Putamen (tissue), 1 donor: ENCODE data around the gene INAFM2.

Experiments
- DNase-seq: peaks from one replicate; pipeline ENCODE4 v3.0.0-alpha.2; 2016; ENCODE audit warnings: low spot score

Gene INAFM2

DNA sequence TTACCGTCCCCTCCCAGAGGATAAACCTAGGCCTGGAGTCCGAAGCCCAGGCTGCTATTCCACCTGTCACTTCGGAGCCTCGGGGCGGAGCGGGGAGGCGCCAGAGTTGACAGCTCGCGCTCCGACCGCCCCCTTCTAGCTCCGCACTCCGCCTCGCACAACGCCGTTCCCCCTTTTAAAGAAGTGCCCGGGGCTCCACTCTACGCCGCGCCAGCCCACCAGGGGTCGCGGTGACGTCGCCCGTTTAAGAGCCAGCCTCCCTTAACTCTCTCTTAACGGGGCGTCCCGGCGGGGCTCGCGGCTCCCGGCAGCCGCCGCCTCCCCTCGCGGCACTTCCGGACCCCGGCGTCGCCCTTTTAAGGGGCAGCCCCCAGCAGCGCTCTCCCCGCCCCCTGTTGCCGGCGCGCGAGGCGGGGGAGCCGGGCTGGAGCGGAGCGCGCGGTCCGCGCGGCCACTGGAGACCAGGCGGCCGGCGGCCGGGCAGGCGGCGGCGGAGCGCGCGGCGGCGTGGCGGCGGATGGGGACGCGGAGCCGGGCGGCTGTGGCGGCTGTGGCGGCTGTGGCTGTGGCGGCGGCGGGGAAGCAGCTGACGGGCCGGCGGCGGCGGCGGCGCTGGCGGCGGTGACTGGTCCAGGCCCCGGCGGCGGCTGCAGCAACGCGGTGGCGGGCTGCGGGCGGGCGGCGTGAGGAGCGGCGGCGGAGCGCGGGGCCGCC lies at the start of gene INAFM2:
INAFM2 (plus strand) TSS at position 454 of the 714 bp plus-strand sequence. CDS start 364 bp downstream, outside the sequence.
- peak; percentile 90 for DNase-seq

DNA sequence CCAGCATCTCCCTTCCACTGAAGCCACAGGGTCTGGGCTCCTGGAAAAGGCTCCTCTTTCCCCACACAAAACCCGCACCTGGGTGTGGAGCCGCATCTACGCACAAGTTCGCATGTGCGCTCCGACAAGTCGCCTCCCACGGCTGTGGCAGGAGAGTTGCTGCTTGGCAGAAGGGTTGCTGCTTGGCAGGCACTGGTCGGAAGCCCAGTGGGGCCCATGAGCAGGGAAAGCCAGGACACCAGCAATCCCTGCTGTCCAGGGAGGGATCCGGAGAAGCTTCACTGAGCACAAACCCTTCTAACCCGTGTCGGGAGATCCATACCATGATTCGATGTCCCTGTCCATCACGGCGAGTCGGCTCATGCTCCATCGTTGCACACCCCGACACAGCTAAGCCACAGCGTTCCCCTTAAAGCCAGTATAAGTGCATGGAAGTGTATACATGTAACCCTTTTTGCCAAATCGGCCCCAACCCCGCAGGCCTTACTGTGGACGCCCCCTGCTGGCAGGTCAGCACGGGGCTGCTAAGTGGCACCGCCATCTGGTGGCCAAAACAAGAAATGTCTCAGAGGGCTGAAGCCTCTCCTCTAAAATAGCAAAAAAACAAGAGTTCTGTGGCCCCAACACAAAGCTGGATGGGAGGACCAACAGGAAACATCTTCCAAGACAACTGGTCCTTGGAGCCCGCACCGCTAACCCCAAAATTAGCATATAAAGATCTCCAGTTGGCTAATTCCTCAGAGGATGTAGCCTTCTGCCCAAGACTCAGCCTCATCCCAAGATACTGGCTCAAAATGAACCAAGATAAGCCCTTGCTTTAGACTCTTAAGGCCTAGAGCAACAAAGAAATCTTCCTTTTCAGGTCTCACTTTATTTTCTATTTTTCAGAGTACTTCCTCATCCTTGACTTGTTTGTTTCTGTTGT lies 48.9 kb upstream of the INAFM2 start:
- peak; percentile 73 for DNase-seq

DNA sequence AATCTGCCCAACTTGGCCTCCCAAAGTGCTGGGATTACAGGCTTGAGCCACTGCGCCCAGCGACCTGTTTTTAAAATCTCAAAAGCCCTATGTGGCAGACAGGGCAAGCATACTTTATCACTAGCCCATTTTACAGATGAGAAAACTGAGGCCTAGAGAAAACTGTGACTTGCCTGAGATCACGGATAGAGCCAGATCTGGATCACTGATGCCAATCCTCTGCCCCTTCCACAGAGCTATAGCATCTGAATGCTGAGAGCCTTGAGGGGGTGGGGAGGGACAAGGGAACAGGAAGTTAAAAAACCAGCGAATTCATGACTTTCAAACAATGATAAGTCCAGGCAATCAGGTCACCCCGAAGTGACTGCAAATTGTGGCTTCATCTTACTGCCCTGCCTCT lies 48.0 kb upstream of the INAFM2 start:
- no peak for DNase-seq

DNA sequence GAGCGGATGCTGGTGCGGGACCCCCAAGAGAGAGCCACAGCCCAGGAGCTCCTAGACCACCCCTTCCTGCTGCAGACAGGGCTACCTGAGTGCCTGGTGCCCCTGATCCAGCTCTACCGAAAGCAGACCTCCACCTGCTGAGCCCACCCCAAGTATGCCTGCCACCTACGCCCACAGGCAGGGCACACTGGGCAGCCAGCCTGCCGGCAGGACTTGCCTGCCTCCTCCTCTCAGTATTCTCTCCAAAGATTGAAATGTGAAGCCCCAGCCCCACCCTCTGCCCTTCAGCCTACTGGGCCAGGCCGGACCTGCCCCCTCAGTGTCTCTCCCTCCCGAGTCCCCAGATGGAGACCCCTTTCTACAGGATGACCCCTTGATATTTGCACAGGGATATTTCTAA lies 47.5 kb upstream of the INAFM2 start:
- DNase-seq: no peak

DNA sequence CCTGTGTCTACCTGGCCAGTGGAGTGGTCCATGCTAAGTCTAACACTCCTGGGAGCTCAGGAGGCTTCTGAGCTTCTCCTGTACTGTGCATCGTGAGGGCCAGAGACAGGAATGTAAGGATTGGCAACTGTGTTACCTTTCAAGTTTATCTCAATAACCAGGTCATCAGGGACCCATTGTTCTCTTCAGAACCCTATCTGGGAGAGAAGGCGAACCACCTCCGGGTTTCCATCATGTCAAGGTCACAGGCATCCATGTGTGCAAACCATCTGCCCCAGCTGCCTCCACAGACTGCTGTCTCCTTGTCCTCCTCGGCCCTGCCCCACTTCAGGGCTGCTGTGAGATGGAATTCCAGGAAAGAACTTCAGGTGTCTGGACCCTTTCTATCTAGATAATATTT lies 46.6 kb upstream of the INAFM2 start:
- DNase-seq: no peak

DNA sequence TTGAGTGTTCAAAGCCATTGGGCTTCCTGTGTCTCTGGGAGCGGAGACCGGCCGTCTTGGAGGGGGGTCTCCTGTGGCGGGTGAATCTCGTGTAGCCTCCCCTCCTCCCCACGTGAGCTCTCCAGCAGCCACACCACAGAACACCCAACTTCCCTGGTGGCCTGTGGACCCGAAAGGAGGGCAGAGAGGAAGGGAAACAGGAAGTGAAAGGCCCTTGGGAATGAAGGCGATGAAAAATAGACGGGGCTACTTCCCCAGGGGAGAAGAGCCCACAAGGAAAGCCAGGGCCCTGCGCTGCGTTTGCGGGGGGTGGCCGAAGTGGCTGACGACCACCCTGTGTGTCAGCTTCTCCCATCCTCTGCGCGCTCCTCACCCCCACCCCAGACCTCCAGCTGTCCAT lies 46.0 kb upstream of the INAFM2 start:
- DNase-seq: no peak

DNA sequence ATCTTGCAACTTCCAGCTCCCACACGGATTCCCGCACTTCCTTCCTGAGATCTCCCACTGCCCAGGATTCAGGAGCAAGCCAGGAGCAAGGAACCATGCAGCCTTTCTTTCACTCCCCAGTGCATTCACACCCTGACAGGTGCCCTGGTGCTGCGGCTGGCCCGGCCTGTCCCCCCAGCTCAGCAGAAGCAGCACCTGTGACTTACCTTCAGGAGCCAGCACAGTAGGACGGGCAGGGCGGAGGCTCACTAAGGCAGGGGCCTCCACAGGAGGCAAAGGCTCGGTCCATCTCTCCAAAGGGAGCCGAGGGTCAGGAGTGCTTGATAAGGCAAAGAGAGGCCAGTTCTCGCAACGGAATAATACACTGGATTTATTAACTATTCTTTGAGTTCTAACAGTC lies 45.5 kb upstream of the INAFM2 start:
- DNase-seq: no peak

DNA sequence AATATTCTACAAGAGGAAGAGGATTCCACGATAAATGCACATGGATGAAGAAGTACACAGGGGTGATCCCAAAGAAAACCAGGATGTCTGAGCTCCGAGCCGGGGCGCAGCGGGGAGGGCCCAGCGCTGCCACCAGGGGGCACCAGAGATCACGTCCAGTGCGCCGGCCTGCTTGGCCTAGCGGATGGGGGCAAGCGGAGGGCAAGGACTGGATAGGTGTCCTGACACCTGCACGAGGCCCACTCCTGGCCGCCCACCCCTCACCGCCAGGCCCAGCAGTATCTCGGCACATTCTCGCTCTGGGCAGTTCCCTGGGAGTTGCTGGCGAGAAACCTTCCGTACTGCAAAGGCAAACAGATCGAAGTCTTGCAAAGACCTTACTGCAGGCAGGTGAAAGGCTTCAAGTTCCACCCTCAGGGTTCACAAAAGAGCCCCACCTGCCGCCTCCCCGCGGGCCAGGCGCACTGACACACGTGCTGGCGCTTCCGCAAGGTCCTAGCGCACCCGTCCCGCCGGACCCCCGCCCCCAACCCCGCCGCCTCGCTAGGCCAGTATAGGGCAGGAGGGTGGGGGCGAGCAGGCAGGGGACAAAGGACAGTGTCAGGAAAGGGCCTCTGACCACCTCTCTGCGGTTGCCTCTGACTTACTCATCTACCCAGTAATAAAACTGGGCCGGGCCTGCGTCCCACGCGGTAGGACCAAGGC lies 43.9 kb upstream of the INAFM2 start:
- DNase-seq: no peak

DNA sequence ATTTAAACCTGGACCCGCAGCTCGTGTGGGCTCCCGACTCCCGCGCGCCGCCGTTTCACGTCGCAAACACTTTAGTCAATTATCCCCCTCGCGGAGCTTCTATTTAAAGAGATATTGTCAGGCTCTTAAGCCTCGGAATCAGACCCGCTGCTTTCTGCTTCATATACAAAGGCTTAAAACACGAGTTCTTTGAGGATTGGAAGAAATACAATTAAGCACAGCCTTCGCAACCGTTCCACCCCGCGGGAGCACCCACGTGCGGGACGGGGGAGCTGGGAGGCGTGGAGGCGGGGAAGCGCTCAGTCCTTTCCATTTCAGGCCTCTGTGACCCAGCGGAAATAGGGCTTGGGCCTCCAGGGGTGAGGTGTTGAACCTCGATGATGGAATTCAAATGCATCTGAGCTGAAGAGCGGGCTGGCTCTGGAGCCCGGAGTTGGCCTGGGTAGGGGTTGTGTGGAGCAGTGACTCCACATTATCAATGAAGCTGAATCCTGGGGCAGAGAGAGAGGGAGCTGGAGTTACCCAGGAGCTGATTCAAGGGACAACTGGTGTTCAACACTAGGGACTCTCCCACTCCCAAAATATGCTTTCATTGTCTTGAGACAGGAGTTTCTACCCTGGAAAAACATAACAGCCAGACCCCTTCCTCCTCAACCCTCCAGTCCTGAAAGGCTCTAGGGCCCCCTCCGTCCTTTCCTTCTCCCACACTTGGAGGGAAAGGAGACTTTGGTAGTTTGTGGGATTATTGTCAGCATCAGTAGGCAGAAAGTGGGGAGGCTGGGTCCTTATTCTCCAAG lies 43.0 kb upstream of the INAFM2 start:
- no peak for DNase-seq

DNA sequence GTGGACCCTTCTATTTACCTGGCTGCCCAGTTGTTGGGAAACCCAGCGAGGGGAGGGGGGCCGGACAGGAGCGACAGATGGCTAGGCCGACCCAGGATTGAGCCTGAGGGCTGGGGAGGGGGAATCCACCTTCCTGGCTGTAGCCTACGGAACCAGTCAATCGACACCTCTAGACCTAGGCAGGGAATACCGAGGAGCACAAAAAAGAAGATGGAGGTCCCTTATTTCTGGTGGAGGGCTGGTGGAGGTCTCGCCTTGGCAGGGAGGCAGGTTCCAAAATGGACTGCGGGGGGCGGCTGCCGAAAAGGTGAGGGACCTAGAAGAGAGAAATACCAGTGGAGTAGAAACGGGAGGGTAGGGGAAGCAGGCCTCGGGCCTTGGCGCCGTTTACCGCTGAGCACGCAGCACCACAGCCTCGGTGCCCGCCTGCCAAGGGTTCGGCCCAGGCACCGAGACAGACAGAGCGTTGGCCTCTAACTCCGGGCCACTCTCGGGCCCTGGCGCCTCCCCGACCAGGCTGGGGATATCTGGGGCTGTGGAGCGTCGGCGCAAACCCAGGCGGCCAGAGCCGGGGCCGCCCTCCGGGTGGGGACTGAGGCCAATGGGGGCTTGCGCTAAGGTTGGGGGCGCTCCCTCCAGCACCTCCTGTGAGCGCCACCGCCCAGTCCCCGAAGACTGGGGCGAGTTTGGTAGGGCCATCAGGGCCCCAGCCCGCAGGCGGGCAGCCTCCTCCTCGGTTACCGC lies 42.3 kb upstream of the INAFM2 start:
- no peak for DNase-seq

DNA sequence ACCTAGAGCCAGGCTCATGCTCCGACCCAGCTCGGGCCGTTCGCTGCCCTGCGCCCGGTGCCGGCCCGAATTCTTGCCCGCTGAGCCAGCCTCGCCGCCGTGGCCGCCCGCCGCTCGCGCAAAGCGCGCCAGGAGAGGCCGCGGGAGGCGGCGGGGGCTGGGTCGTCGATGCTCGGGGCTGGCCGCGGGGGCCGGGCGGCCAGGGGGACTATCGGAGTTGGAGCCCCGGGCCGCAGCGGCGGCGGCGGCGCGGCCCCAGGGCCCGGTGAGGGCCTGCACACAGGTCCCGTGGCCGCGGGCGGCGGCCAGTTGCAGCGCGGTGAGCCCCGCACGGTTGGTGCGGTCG lies 41.7 kb upstream of the INAFM2 start:
- no peak for DNase-seq

DNA sequence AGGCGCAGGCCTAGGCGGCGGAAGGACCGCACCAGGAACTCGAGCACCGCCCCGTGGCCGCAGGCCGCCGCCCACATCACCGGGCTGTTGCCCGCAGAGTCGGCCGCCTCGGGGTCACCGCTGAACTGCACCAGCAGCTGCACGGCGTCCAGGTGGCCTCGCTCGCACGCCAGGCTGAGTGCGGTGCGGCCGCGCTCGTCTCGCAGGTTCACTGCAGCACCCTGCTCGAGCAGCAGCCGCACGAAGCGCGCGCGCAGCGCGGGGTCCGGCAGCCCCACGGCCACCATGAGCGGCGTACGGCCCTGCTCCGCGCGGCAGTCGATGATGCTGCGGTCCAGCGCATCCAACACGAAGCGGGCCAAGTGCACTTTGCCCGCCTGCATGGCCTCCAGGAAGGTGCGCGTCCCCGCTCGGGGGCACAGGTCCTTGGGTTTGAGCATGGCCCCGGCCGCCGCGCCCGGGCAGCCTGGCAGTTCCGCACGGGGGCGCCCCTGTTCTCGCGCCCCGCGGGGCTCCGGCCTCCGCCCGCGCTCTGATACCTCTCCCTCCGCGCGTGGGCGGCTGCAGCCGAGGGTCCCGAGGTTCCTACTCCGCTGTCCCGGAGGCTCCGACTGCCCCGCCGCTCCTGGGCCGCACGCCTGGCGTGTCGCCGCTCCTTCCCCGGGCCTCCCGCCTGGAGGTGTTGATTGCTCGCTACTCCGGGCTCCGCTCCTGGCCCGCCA lies 41.2 kb upstream of the INAFM2 start:
- no peak for DNase-seq

DNA sequence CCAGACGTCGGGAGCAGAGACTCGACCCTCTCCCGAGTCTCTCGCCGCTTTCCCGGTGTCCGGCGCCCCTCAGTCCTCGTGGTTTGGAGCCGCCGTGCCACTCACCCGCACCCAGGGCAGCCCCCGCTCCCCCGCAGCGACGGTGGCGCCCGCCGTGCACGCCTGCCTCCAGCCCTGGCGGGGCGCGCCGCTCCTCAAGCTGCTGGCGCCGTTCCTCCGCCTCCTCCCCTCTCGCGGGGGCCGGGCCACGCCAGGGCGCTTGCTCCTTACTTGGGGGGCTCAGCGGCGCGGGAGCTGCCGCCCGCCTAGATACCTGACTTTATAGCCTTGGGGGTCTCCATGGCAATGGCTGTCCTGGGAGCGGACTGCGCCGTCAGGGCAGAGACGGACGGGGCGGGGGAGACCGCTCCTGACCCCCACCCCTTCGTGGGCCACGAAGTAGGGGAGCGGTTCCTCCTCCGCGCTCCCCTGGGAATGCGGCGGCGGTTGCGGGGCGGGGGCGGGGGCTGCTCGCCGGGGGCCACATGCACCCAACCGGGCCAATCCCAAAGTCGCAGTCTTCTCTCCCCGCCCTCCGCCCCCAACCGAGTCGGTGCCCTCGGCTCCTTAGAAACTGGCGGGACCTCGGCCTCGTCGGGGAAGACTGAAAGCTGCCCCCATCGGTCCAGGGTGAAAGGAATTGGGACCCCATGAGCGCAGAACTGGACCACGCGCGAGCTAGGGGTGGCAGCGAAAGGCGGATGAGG lies 40.5 kb upstream of the INAFM2 start, which contains the start of gene ANKRD63:
ANKRD63 (minus strand) TSS at position 196 of the 746 bp plus-strand sequence. CDS start 478 bp downstream, outside the sequence.
- no peak for DNase-seq

DNA sequence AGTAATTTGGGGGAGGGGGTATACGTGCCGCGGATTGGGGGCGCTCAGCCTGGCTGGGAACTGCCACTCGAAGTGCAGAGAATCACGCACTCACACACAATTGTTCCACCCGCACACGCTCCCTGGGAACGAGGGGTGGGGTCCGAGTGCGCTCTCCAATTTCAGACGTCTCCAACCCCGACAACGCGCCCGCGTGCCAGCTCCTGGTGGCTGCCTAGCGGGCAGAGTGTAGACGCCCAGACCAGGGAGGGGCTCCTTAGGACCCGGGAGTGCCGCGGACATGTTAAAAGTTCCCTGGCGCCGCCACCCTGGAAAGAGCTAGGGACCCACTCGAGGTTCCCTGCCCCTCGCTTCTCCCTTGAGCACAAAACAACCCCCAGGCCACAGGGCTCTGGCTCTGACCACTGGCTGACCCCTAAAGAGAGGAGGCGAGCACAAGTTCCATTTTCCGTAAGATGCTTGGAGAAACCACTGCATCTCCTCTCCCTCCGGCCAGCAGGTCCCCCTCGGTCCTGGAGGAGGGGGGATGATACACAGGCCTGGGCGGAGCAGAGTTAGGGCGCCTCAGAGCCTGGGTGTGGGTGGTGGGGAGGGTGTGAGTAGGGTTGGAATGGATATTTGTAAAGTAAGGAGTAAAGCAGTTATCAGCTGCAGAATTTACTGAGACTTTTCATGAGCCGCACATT lies 39.7 kb upstream of the INAFM2 start:
- no peak for DNase-seq

DNA sequence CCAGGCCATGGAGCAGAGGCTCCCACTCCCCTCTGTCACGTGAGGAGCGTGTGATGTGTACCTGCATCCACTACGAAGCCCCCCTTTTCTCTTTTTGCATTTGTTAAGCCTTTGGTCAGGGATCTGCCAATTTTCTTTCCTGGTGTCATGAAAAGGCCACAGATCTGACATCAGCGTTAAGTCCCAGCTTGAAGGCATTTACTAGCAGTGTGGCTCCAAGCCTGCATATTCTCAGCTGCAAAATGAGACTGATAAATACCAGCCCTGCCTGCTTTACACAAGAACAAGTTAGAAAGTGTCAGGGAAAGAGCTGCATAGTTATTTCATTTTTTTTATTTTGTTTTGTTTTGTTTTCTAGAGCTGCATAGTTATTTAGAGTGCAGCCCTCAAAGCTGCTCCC lies 38.3 kb upstream of the INAFM2 start:
- DNase-seq: no peak

DNA sequence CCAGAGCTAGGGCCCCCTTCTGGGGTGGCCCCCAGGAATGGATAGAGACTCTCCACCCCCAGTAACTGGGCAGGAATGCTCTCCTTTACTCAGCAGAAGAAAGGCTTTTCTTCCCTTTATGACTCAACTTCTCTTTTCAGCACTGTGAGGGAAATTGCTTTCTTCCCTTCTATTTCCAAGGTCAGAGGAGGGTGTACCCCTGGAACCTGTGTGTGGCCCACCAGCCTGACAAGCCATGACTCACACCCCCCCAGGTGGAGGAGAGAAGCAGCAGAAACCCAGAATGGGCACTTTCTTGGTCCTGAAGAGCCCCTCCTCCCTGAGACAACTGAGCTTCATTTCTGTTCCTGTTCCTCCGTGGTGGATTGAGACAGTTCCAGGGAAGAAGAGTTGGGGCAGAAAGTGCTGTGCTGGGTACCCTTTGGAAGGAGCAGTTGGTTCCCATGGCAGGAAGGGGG lies 37.9 kb upstream of the INAFM2 start:
- no peak for DNase-seq

DNA sequence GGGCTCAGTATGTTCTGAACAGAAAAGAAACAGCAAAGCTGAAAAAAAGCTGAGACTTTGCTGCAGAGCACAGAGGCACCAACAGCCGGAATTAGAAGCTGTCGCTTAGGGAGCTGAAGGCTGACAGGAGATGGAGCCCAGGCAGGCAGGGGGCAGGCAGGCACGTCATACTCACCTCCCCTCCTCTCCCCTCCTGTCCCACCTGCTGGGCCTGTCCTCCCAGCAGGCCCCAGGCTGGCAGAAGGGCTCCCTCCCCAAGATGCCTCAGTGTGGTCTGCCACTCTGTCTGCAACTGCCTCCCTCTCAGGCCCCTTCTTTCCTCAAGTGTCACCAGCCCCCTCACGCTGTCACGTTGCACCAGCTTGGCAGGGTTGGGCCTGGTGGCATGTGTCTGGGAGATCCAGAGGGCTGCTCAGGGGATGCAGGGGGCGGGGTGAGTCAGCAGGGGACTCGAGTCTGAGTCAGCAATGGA lies 37.4 kb upstream of the INAFM2 start:
- DNase-seq: peak; percentile 65

DNA sequence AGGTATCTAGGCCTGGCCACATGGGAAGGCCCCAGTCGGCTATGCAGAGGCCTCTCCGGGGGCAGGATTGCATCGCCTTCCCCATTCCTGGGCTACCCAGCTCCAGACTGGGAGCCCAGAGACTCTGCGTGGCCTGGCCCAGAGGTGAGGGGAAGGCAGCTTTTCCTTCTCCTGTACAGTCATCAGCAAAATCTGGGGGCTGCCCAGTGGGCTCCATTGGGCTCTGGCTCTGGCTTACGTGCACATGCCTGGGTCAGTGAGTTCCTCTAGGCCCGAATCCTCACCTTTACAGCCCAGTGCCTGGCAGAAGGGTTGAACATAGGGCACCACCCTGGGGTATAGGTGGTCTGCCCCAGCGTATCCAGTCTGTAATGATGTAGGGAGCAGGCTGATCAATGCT lies 36.7 kb upstream of the INAFM2 start:
- no peak for DNase-seq

DNA sequence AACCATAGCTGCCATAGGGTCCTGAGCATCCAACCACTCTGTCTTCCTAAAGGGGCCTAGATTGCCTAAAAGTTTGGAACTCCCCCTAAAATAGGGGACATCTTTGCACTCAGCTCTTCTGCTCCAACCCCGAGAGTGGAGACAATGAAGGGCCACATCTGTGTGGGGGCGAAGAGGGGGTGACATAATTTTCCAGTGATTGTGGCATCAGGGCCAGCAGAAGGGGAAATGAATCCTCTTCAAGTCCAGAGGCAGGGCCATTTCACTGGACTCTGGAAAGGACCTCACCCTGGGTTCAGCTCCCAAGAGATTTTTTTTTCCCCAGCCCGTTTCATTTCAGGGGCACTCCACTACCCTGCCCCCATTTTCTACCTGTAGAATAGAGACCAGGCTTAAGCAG lies 36.0 kb upstream of the INAFM2 start:
- DNase-seq: no peak
